Islet precursor cell (in vitro differentiated cells): ENCODE results near the gene JUN.
"Not testable (repeated sequence)": the region's sequence is repeated elsewhere in the genome, so short reads cannot be mapped to it uniquely, and the experiment has no call there.

ENCODE experiments used
- DNase-seq: peaks from one replicate; pipeline ENCODE4 v3.0.0-alpha.2; 2018

JUN gene

GRCh38 chr1:58805716-58806571 lies 22.1 kb upstream of the JUN start:
- DNase-seq, result no peak

- DNase-seq, result peak; percentile 64
Observed at GRCh38 chr1:58804853-58805565, 21.2 kb upstream of the JUN start.

- DNase-seq, result no peak
Observed at GRCh38 chr1:58803858-58804257, 20.0 kb upstream of the JUN start.

- no peak for DNase-seq
Observed at GRCh38 chr1:58802640-58803399, 19.0 kb upstream of the JUN start.

GRCh38 chr1:58801286-58801685 lies 17.4 kb upstream of the JUN start:
- DNase-seq, result not testable (repeated sequence)

- no peak for DNase-seq
Observed at GRCh38 chr1:58799650-58800049, 15.8 kb upstream of the JUN start.

GRCh38 chr1:58798910-58799442 lies 15.1 kb upstream of the JUN start:
- DNase-seq, result no peak

GRCh38 chr1:58796416-58796815 lies 12.6 kb upstream of the JUN start:
- DNase-seq, result no peak

GRCh38 chr1:58794585-58794984 lies 10.7 kb upstream of the JUN start:
- no peak for DNase-seq

GRCh38 chr1:58792846-58793245 lies 9.0 kb upstream of the JUN start:
- no peak for DNase-seq

GRCh38 chr1:58791106-58791505 lies 7.3 kb upstream of the JUN start:
- DNase-seq, result no peak

GRCh38 chr1:58789996-58790660 lies 6.3 kb upstream of the JUN start:
- no peak for DNase-seq

GRCh38 chr1:58789322-58789856 lies 5.5 kb upstream of the JUN start:
- DNase-seq, result peak; percentile 61

GRCh38 chr1:58788259-58788658 lies 4.4 kb upstream of the JUN start:
- DNase-seq, result no peak

GRCh38 chr1:58786927-58787245 lies 3.0 kb upstream of the JUN start:
- no peak for DNase-seq

GRCh38 chr1:58786184-58786926 lies 2.5 kb upstream of the JUN start:
- no peak for DNase-seq

- DNase-seq, result no peak
Observed at GRCh38 chr1:58785442-58786058, 1.7 kb upstream of the JUN start.

- peak; percentile 94 for DNase-seq
Observed at GRCh38 chr1:58784758-58785441, 1.1 kb upstream of the JUN start.

GRCh38 chr1:58783090-58783992 lies 506 bp downstream of the JUN start:
- DNase-seq, result peak; percentile 77
